HT-29 (cell line): ENCODE data around the gene CNBP. TPM values are rescaled to one million over a fixed set of nuclear protein-coding genes. Genes with fewer than 3 reads are reported as not detected.

Source experiments
- DNase-seq: peaks from one replicate; pipeline ENCODE4 v3.0.0-alpha.2; 2015; ENCODE audit warnings: low spot score
- small RNA-seq: library from RNA; depleted of rRNA; stranded (forward); fragments of <200 nt; gene quantifications from one replicate; pipeline ENCODE3, GENCODE V24; 2014
- total RNA-seq: library from RNA; depleted of rRNA; stranded (reverse); fragments of >200 nt; shearing (Covaris generic); gene quantifications from 2 replicates; pipeline ENCODE4 v1.2.3, GENCODE V29; 2014; rRNA removed

The CNBP gene
- total RNA-seq, 1 experiment from 2014 or later = 289 TPM

DNA sequence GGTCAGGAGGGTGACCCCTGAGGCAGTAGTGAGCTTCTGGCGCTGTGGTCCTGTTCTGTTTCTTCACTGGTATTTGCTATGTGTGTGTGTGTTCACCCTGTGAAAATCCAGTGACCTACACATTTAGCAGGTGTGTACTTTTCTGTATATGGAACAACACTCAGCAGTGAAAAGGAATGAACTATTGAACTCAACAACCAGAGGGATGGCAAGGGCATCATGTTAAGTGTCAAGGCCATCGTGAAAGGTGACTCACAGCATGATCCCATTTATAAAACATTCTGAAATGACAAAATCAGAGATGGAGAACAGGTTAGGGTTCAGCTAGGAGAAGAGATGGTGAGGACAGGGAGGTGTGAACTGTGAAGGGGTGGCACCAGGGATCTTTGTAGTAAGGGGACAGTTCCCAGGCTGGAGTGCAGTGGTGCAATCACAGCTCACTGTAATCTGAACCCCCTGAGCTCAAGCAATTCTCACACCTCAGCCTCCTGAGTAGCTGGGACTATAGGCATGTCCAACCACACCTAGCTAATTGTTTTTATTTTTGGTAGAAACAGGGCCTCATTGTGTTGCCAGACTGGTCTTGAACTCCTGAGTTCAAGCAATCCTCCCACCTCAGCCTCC lies 52.1 kb downstream of the CNBP start:
- no peak for DNase-seq

DNA sequence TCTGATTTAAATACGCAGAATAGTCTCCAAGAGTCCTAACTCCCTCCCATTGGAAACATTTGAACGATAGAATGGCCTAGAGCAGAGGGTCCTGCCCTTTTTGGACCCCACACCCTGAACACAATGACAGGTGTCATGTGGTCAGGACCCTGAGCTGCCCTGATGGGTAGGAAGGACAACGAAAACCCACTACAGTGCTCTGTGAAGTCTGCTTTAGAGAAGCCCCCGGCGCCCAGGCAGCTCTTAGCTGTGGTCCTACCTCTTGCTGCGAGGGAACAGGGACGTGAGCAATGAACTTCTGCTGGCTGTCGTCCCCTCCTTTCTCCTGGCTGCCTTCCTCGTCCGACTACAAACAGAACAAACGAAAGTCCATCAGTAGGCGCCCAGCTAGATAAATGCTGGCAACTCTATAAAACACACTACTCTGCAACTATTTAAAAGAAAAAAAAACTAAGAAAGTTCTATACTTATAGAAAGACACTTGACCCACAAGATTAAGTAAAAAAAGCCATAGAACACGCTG lies 53.3 kb downstream of the CNBP start:
- no peak for DNase-seq

DNA sequence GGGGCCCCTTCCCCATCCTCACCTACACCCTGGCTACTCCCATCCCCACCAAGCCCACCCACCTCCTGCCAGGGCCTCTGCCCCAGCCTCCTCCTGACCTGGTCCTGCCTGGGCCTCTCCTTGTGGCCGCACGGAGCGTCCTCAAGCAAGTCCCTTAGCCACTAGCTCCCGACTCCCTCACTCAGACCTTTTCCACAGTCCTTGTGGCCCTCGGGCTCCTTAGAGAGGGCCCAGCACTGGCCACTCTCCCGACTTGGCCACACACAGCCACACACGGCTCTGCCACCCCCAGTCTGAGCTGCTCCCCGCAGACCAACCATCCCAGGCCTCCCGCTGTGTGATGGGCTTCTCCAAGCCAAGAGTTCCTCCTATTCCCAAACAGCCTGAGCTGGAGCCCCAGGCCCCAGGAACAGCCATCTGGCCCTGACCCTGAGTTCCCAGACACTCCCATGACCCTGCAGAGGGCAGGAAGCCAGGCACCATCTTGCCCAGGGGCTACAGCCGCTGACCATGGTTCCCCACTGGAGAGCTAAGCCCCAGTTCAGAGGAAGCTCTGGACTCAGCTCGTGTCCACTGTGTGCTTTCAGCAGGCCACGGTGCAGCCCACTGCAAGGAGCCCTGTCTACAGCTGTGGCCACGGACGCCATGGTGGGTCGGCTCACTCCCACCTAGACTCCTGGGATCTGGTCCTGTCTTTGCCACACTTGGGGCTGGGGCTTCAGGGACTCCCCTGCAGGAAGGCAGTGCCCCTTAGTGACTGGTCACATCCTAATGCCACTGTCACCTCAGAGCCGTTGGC lies 55.1 kb downstream of the CNBP start:
- no peak for DNase-seq

DNA sequence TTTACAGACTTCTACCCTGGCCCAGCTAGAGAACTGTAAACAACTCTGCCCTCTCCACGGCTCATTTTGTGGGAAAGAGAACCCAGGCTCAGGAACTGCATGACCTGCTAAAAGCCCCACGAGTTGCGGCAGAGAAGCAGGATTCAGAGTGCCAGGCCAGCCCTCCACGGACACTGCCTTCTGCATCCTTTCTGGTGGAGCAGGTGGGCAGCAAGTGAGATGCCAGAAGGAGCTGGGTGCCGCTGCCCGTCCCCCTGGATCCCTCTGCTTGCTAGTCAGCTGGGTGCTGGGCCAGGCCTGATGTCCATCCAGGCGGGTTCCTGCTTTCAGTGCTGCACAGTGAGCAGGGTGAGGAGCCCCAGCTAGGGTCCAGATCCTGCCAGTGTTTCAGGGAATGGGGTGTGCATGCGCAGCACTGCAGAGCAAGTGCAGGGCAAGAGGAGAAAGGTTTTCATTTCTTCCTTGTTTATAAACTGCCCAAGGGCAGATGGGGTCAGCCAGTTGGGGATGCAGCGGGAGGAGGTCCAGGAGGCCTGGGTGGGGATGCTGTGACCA lies 56.9 kb downstream of the CNBP start:
- no peak for DNase-seq

DNA sequence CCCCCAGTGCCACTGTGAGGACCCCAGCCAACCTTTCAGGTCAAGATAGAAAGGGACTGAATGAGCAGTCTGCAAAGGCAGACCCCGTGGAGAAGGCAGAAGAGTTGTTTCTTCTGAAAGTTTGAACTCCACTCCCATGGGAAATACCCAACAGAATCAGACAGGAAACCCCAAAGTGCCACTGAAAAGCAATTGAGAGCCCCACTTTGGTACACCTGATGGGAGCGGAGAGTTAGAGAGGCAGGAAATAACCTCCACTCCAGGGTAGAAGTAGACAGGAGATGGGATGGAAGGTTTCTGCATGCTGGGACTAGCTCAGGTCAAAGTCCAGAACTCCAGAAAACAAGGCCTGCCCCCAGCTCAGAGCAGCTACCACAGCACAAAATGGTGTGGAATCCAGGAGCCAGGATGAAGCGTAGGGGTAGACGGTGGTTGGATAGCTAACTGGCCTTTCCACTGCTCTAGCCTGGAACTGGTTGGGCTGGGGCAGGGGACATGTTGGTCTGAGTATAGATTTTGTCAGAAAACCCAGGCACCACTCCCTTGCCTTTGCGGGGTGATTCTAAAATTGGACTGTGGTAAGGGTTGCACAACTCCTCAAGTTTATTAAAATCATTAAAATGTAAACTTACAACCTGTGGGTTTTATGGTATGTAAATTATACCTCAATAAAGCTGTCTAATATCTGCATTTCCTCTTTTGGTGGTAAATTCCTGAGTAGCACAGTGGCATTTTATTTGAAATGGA lies 60.2 kb downstream of the CNBP start:
- peak; percentile 65 for DNase-seq

DNA sequence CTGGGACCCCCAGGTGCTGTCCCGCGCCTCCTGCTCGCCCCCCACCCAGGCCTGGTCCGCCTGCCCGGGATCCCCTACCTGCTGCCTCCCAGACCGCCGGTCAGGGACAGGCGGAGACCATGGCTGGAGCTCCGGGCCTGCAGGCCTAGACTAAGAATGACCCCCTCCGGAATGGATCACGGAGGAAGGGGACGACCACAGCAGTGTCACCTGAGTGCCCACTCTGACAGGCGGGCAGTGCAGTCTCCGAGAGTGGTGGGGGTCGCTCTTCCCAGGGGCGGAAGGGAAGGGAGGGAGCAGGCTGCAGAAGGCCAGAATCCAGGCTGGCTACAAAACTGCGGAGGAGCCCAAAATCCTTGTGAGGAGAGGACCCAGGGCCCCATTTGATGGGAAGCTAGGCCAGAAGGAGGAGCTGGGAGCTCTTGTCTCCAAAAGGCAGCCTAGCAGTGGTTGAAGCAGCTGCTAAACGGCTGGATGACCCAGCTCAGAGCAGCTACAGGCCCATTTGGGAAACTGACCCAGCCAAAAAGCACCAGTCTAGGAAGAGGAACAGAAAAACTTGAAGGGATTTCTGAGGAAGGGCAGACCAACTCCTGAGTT lies 61.2 kb downstream of the CNBP start:
- peak; percentile 34 for DNase-seq

DNA sequence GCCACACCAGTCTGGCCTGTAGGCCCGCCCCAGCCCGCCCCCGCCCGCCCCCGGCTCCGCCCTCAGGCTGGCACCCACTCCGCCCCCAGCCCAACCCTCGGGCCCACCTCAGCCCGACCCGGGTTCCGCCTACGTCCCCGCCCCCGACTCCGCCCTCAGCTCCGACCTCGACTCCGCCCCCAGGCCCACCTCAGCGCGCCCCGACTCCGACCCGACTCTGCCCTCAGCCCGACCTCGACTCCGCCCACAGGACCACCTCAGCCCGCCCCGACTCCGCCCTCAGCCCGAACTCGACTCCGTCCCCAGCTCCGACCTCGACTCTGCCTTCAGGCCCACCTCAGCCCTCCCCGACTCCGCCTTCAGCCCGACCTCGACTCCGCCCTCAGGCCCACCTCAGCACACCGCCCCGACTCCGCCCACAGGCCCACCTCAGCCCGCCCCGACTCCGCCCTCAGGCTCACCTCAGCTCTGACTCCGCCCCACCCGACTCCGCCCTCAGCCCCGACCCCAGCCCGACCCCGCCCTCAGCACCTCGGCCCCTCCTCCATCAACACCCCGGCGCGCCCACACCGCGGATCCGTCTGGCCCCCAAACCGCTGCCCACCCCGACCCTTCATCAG lies 61.8 kb downstream of the CNBP start, which contains the start of gene RAB43:
RAB43 (minus strand) TSS at position 13 of the 620 bp plus-strand sequence. CDS start 315 bp downstream, outside the sequence.
- DNase-seq = peak; percentile 90

DNA sequence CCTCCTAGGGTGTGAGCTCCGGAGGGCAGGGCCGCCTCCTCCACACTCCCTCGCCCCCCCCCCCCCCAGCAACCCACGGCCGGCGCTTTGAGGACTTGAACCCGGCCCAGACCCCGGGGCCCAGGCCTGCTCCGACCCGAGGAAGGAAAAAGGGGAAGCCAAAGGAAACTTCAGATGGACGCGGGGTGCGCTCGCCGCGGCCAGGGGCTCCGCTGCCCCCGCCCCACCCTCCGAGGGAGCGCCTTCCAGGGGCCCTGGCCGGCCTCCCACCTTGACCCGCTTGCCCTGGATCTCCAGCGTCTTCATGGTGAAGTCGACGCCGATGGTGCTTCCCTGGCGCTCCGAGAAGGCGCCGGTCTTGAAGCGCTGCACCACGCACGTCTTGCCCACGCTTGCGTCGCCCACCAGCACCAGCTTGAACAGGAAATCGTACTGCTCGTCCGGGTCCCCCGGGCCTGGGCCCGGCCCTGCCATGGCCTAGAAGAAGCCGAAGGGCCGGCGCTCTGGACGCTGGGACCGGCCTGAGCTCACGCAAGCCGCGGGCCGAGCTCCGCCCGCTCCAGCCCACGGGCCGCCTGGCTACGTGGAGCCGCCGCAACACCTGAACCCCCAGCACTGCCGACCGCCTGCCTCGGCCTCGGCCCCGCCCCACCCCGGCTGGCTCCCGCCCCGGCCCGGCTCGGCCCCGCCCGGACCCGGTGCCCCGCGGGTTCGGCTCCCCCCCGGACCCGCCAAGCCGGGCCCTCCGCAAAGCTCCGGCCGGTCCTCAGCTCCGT lies 62.5 kb downstream of the CNBP start:
- no peak for DNase-seq

DNA sequence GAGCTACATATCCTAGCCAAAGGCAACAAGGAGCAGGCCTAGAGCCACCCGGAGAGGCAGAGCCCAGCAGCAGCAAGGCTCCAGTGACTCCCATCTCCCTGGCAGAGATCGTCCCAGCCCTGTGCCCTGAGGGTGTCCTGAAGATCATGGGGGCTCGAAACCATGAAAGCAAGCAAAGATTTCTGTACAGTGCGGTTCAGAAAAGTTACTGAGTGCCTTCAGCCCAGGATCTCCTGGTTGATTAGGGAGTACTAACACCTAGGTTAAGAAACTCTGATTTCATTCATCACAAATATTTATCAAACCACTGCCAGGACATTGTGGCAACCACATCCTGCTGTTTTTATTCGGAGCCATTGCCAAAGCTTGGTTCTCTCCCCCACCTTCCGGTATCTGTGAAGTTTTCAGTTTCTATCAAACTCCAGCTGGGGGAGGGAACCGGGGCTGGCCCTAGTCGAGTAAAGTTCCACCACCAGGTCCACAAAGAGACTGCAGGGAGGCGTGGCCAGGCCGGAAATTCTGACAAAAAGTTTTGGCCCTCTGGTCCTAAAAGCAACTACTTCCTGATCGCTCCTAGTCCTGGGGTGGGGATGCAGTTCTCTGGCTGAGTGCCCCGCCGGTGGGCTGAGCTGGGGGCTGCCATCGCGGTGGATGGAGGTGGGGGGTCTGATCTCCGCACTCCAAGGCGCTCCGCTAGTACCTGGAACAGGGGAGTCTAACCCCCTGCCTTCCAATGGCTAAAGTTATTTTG lies 63.3 kb downstream of the CNBP start:
- peak; percentile 91 for DNase-seq

DNA sequence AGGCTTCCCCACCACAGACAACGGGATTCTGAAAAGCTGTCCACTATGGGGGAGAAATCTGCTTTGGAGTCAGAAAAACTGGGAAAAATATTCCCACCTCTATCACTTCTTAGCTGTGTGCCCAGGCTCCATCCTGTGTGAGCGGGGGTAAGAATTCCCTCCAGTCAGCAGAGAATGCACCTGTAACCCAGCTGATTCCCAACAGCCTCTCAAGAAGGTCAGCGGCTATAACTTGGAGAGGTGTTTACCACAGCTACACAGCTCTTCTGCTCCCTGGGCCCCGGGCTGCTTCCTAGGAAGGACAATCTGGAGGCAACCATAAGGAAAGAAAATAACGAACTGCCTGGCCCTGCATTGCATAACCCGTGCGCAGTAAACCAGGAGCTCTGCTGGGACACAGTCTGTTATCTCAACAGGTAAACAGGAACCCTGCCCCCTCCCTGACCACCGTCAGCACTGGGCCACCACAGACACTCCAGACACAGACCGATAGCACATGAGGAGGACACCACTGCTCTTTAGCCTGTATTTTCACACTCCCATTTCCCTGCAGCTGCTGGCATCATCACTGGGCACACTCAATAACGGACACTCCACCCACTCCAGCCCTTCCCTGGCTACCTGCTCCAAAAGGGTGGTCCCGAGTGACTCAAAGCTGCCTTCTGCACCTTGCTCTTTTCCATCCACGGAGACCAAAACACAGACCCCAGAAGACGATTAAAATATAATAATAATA lies 64.2 kb downstream of the CNBP start:
- peak; percentile 46 for DNase-seq

DNA sequence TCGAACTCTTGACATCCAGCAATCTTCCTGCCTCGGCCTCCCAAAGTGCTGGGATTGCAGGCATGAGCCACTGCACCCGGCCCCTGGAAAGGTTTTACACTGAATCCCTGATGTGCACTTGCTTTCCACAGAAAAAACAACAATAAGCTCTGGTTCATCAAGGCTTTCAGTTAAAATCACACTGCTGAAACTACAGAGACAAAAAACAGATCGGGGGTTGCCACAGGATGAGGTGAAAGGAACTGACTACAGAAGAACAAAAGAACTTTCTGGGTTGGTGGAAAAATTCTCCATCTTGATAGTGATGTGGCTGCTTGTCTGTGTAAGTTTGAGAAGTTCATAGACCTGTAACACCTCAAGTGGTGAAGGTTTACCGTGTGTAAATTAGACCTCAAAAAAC lies 65.0 kb downstream of the CNBP start:
- no peak for DNase-seq

Small RNA genes within 50 kb of the gene (small RNA-seq; reads per million reads assigned to genes)
- not detected for gene RPS27P12

Other genes with a start within 250 kb of the CNBP start
- gene CFAP92, start 189.8 kb downstream of the CNBP start, total RNA-seq = 0.13 and 0.74 TPM in 2 replicates
- 0.25 TPM in 1 of 2 replicates, not detected in the other for gene EFCC1, start 182.6 kb downstream of the CNBP start, total RNA-seq
- not detected in 2 replicates for gene GP9, start 123.1 kb downstream of the CNBP start, total RNA-seq
- gene RAB43, start 62.1 kb downstream of the CNBP start, total RNA-seq = 36.8 and 37.3 TPM in 2 replicates
- gene ISY1, start 22.8 kb downstream of the CNBP start, total RNA-seq = 24.2 and 25.2 TPM in 2 replicates
- gene COPG1, start 65.7 kb upstream of the CNBP start, total RNA-seq = 186 and 190 TPM in 2 replicates
- gene HMCES, start 95.0 kb upstream of the CNBP start, total RNA-seq = 58.0 and 63.5 TPM in 2 replicates
- gene EFCAB12, start 244.7 kb upstream of the CNBP start, total RNA-seq = under 0.01 and 0.08 TPM in 2 replicates